Mucosa of descending colon (tissue), 3 donors: ENCODE results near the gene SCML2. TPM values are rescaled to one million over a fixed set of nuclear protein-coding genes. Genes with fewer than 3 reads are reported as not detected.

Source experiments
- ATAC-seq: fragments of 200-7000 bp; cut with Tn5 transposase; one replicate; pipeline ENCODE4 v1.9.1; 2020; ENCODE audit warnings: mild to moderate bottlenecking, moderate library complexity
- DNase-seq, 3 donors: peaks; one replicate each; pipeline ENCODE4 v3.0.0-alpha.2; 2020
- H3K36me3 ChIP-seq: fragments of 200-600 bp; one replicate; pipeline ENCODE4 v1.8.0; 2021; ENCODE audit warnings: low read depth, mild to moderate bottlenecking
- H3K4me1 ChIP-seq: fragments of 200-600 bp; one replicate; pipeline ENCODE4 v1.8.0; 2021; ENCODE audit warnings: low read depth, mild to moderate bottlenecking
- H3K4me3 ChIP-seq: fragments of 200-600 bp; one replicate; pipeline ENCODE4 v1.8.0; 2021; ENCODE audit warnings: mild to moderate bottlenecking
- H3K9me3 ChIP-seq: fragments of 200-600 bp; one replicate; pipeline ENCODE4 v1.8.0; 2021; ENCODE audit warnings: mild to moderate bottlenecking
- intact Hi-C, 2 donors: fragments of 100-400 bp; cut with DNase I in 1 of 2; cut with micrococcal nuclease in 1 of 2; formaldehyde crosslinking; loops; one replicate each; pipeline versions ENCODE4 v1.11.0 to v1.11.1; 2022; cut with DNase I, micrococcal nuclease
- total RNA-seq, 3 donors: library from RNA; stranded (reverse); fragmentation: NEBNext Ultra II Directional in 2 of 3; extraction: Animal tissue kit (Norgen Biotek cat#: 25700) in 2 of 3; gene quantifications; one replicate each; pipeline versions ENCODE4 v1.2.1 to v1.2.4, GENCODE V29; 2021 to 2023
- TF ChIP-seq, protein P1 (sequence below): fragments of 200-600 bp; IDR thresholded peaks from one replicate; pipeline ENCODE4 v1.8.0; 2022; ENCODE audit warnings: antibody characterized with exemption, mild to moderate bottlenecking
- donor health status: DM: no; HTN: no; CAD: no; lungs with moderate emphysema.
- donor health status: DM: no; HTN: no; CAD: no.
- donor health status: DM: no; HTN: yes; CAD: no.

SCML2 gene
- total RNA-seq, 3 donors from 2014 or later = 1.0 to 4.2 (median 1.1) TPM

DNA sequence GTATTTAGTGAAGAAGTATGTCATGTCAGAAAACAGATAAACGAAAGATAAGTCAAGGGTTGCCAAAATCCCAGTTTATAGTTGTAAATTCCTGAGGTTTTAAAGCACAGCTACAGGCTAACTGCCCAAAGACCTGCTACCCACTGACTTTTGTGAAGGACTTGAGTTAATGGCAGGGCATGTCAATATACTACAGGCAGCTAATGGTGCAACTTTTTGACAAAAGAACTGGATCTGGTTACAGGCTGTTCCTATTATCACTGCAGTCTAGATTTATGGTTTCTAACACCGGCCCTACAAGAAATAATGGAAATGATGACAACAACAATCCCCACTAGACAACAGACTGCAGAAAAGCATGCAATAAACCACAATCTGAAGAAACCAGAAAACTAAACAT lies 6.4 kb downstream of the SCML2 start:
- no peak for ATAC-seq
- intact Hi-C loops = no loop called here

DNA sequence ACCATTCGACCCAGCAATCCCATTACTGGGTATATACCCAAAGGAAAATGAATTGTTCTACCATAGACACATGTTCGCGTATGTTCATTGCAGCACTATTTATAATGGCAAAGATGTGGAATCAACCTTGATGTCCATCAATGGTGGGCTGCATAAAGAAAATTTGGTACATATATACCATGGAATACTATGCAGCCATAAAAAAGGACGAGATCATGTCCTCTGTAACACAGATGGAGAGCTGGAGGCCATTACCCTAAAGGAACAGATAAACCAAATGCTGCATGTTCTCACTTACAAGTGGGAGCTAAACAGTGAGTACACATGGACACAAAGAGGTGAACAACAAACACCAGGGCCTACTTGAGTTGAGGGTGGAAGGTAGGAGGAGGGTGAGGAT lies 45.1 kb downstream of the SCML2 start:
- no peak overlapping the region for H3K4me3 ChIP-seq
- H3K9me3 ChIP-seq = no peaks in the 10 kb centered on the region
- no peak for ATAC-seq
- intact Hi-C loops = no loop called here
- H3K4me1 ChIP-seq = no peaks in the 10 kb centered on the region
- no peak for DNase-seq
- TF ChIP-seq, protein P1, sequence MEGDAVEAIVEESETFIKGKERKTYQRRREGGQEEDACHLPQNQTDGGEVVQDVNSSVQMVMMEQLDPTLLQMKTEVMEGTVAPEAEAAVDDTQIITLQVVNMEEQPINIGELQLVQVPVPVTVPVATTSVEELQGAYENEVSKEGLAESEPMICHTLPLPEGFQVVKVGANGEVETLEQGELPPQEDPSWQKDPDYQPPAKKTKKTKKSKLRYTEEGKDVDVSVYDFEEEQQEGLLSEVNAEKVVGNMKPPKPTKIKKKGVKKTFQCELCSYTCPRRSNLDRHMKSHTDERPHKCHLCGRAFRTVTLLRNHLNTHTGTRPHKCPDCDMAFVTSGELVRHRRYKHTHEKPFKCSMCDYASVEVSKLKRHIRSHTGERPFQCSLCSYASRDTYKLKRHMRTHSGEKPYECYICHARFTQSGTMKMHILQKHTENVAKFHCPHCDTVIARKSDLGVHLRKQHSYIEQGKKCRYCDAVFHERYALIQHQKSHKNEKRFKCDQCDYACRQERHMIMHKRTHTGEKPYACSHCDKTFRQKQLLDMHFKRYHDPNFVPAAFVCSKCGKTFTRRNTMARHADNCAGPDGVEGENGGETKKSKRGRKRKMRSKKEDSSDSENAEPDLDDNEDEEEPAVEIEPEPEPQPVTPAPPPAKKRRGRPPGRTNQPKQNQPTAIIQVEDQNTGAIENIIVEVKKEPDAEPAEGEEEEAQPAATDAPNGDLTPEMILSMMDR = no peak
- H3K36me3 ChIP-seq = no peaks in the 10 kb centered on the region

More for the DNA sequence above, 6.4 kb downstream of the SCML2 start:
- H3K36me3 ChIP-seq = no peaks in the 10 kb centered on the region
- DNase-seq = no peak
- H3K9me3 ChIP-seq = no peaks in the 10 kb centered on the region
- no peaks in the 10 kb centered on the region for H3K4me1 ChIP-seq
- TF ChIP-seq, protein P1 = no peak
- H3K4me3 ChIP-seq = no peak overlapping the region

DNA sequence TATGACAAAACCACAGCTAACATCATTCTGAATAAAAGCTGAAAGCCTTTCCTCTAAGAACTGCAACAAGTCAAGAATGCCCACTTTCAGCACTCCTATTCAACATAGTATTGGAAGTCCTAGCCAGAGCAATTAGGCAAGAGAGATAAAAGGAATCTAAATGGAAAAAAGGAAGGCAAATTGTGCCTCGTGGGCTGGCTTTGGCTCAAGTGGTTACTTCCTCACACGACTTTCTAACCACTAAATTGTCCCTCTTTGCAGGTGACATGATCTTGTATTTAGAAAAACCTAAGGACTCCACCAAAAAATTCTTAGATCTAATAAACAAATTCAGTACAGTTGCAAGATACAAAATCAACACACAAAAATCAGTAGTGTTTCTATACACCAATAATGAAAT lies 57.2 kb downstream of the SCML2 start:
- Histone ChIP-seq H3K4me3 (no peak overlapping the region), H3K4me1 (no peaks in the 10 kb centered on the region), H3K36me3 (no peaks in the 10 kb centered on the region), H3K9me3 (no peaks in the 10 kb centered on the region)
- ATAC-seq (no peak), DNase-seq (no peak)
- TF ChIP-seq, protein P1 = no peak
- intact Hi-C loops = no loop called here

DNA sequence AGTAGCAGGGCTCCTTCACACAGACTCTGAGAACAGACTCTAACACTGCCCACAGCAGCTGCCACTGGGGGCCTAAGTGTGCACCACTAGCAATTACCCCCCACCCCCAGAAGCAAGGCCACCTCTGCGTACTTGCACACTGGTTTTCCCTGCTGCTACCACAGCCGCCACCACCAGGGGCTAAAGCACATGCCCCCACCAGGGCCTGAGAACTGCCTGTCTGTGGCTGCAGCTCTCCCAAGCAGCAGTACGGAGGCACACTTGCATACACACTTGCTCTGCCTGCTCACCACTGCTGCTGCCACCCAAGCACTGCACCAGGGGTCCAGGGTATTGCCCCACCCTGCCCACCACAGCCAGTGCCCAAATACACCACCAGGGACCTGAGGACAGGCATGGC lies 59.6 kb downstream of the SCML2 start:
- TF ChIP-seq, protein P1 = no peak
- H3K9me3 ChIP-seq = no peaks in the 10 kb centered on the region
- intact Hi-C loops = no loop called here
- ATAC-seq (no peak), DNase-seq (no peak)
- H3K4me3 ChIP-seq = no peak overlapping the region
- no peaks in the 10 kb centered on the region for H3K4me1 ChIP-seq
- no peaks in the 10 kb centered on the region for H3K36me3 ChIP-seq

DNA sequence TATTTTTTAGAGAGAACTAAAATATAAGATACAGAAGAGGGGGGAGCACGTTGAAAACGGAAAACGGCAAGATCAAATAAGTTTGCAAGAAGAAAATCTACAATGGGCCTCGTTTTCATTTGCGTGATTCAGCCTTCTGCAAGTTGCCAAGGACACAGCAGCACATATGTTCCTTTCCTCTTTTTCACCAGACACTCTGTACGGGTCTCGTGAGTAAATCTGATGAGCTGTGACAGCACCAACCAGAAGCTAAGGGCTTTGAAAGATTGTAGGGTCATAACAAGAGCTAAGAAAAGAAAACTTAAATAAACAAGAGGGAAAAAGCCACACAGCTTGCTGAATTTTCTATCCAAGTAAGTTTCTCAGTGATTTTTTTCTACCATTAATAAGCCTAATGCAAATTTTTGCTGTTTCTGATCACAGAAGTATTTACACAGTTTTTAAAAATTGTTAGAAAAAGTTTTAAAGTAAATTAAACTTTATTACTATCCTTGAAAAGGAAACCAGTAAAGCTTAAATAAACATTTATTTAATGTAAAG lies 63.4 kb downstream of the SCML2 start:
- H3K4me3 ChIP-seq = no peak overlapping the region
- intact Hi-C loops = no loop called here
- TF ChIP-seq, protein P1 = no peak
- H3K9me3 ChIP-seq = no peaks in the 10 kb centered on the region
- no peak for DNase-seq
- ATAC-seq = no peak
- no peaks in the 10 kb centered on the region for H3K36me3 ChIP-seq
- H3K4me1 ChIP-seq = no peaks in the 10 kb centered on the region

DNA sequence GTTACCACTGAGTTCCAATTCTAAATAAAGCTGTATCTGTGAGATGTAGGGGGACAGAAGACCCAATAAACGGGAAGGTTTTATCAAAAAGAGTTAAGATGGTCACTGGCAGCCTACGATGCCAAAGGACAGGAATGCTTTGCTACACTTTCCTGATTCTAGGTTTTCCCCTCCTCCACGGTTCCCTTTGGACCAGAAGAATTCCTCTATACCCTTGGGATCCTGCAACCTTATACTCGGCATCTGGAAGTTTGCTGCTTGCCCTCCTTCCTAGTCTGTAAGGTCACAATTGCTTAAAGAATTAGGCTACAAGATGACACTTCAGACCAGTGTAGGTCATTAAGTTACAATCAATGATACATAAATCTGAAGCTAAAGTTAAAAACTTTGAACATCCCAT lies 64.3 kb downstream of the SCML2 start:
- no peaks in the 10 kb centered on the region for H3K9me3 ChIP-seq
- ATAC-seq (no peak), DNase-seq (no peak)
- H3K4me3 ChIP-seq = no peak overlapping the region
- no peaks in the 10 kb centered on the region for H3K4me1 ChIP-seq
- no peaks in the 10 kb centered on the region for H3K36me3 ChIP-seq
- TF ChIP-seq, protein P1 = no peak
- intact Hi-C loops = no loop called here
